GM12872 (cell line): ENCODE measurements around the gene OBSL1.

ENCODE experiments used
- CTCF ChIP-seq: IDR thresholded peaks from 3 replicates; pipeline ENCODE4 v1.5.1; 2011; ENCODE audit warnings: low read depth, mild to moderate bottlenecking, low read length, moderate library complexity; ENCODE audit not compliant: insufficient read depth

OBSL1 gene

GRCh38 chr2:219506153-219506801, 65.1 kb downstream of the OBSL1 start:
- no peak for TF ChIP-seq CTCF

- TF ChIP-seq CTCF = no peak
Observed at GRCh38 chr2:219505585-219505984, 65.8 kb downstream of the OBSL1 start.

- TF ChIP-seq CTCF = no peak
Observed at GRCh38 chr2:219502618-219503017, 68.7 kb downstream of the OBSL1 start.

- no peak for TF ChIP-seq CTCF
Observed at GRCh38 chr2:219501849-219502248, 69.5 kb downstream of the OBSL1 start.
